ENCODE results near the gene SDCBP2.

The SDCBP2 gene

DNA sequence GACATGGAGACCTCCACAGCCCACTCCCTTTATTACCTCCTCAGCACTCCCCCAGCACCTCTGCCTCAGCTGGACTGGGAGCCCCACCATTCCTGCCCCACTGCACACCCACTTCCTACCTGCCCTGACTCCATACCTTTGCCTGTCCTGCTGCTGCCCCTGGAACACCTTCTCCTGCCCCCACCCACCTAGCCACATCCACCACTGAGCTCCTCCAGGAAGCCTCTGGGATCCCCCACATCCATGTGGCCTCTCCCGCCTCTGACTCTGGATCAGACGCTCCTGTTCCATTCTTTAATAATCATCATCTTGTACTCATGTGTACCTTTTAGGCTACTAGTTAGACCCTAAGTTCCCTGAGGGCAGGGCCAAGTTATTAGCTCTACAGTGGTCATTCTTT is 2.2 kb upstream of the SDCBP2 start:
- no peak for DNase-seq (ENCODE audit: low read depth)

DNA sequence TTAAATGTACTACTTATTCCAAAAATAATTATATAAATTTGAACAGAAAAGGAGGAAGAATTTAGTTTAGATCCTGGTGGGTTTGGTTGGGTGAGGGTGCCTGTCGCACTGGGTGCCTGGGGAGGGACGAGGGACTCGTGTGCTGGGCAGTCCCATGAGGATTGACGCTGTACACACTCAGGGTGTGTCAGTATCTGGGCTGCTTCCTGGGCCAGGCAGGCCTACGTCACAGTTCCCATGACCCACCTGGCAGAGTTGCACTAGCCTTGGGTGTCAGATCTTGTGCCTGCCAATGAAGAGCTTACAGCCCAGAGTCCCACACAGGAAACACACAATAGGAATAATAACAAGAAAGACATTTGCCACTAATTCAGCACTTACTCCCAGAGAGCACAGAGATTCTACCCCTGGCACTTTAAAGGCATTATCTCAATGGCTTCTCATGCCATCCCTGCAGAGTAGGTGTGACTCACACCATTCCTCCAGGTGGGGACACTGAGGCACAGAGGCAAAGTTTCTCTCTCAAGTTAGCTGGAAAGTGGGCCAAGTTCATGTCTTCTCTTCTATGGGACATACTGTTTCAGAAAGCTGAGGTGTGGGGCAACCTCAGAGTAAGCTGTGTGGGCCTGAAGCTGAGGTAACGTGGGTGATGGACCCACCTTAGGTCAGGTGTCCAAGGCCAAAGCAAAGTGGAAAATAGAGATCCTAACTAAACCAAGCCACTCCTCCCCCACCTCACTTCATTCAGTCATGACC is 1.3 kb upstream of the SDCBP2 start:
- no peak for DNase-seq (ENCODE audit: low read depth)

DNA sequence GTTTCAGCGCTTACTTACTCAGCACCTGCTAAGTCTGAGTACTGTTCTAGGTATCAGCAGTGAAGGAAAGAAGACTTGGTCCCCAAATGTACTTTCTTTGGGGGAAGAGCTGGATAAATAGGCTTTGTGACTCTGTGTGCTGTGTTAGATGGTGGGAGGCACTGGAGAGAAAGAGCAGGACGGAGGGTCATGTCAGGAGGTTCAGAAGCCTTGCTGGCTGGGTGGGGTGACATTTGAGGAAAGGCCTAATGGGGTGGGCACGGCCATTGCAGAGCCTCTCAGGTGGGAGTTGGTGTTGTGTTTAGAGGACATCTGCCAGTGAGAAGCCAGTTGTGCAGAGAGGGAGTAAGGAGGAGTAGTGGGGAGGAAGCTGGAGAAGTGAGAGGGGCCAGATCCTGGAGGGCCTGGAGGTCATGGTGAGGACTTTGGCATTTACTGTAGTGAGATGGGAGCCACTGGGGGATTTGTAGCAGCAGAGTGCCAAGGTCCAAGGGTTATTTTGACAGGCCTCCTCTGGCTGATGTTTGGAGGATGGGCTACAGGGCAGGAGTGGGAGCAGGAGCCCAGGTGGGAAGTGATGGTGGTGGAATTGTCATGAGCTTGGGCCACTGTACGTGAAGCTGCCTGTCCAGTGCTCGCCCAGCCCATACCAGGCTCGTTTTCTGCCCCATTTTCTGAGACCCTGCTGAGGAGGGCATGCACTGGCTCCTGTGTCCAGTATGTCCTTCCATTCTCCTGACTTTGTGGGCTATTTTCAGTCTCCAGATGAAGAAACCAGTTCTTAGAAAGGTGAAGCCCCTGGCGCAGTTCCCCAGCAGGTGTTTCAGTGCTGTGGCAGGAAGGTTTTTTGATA is 886 bp downstream of the SDCBP2 start:
- DNase-seq (ENCODE audit: low read depth) = no peak

DNA sequence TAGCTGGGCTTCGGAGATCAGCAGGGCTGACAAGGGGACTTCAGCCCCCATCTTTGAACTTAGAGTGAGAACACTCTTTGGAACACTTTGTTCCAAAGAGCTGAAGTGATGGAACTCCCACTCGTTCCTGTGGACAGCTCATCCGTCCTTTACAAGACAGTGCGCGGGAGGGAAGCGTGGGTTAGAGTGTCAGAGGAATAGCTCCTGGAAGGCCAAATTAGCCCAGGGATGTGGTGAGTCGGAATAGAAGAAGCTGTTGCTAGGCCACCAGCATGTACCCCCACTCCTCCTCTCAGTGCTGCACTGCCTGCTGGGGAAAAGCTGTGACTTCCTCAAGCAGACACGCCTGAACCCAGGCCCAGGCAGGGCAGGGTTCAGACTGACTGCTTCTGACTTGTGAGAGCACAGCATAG is 1.7 kb downstream of the SDCBP2 start:
- DNase-seq (ENCODE audit: low read depth) = no peak

DNA sequence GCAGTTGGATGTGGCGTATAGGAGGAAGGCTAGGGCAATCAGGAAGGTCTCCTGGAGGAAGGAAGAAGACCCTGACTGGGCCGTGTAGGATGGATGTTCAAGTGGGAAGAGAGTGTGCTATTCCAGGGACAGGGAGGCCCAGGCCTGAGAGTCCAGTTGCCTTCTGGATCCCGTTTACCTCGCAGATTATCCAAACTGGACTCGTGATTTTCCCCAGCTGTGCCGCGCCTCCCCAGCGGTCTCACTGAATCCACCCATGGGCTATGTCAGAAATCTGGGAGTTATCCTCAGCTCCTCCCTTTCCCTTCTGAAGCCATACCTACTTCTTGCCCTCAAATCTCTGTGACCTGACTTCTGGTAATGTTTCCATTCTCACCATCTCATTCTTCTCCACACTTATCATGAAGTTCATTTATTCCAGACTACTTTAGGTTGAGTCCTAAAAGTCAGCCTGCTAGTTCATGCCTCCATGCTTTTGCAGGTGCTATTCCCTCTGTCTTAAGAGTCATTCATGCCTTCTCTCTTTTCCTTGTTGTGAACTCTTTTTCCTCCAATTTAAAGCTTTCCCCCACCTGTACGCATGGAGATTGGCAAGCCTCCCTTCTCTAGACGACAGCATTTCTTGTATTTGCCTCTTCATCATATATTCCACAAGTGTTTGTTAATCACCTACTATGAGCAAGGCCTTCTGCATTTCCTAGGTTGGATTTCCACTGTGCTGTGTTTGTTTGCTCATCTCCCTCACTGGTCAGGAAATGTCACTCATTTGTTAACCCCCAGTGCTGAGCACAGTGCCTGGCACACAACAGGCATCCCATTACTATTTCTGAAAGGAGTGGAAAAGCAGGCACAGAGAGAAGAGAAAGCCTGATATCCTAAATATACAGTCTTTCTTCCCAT is 2.7 kb downstream of the SDCBP2 start:
- no peak for DNase-seq (ENCODE audit: low read depth)

DNA sequence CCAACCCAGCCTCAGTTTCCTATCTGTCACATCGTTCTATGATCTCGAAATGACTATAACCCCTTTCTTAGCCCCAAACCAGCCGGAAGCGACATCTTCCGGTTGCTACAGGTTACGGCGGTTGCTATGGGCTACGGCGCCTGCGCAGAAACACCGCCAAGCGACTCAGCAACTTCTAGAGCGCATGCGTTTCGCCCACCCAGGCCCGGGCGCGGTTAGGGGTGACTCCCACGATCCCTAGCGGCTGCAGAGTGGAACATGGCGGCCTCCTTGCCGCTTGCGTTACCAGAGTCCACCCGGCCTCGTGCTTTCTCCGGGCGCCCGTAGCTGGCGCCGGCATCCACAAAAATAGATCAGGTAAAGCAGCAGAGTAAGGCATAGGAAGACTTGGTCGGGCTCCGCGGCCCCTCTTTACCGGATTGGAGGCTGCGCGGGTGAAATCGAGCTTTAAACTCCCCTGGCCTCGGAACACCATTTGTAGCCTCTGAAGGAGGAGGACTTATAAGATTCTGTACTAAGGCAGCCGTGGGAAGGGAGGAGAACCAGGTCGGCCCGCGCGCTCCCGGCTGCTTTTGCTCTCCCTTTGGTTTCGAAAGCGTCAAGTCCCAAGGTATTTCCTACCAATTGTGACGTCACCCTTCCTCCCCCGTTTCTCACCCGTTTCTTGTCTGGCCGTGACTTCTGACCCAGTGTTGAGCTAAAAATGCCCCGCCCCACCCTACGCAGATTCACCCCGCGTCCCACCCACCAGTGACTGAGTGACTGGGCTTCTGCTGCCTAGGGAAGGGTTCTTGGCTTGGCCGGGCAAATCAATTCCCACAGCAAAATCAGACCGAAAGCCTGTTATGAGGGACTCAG is 3.5 kb downstream of the SDCBP2 start:
- peak; percentile 94 for DNase-seq (ENCODE audit: low read depth)

DNA sequence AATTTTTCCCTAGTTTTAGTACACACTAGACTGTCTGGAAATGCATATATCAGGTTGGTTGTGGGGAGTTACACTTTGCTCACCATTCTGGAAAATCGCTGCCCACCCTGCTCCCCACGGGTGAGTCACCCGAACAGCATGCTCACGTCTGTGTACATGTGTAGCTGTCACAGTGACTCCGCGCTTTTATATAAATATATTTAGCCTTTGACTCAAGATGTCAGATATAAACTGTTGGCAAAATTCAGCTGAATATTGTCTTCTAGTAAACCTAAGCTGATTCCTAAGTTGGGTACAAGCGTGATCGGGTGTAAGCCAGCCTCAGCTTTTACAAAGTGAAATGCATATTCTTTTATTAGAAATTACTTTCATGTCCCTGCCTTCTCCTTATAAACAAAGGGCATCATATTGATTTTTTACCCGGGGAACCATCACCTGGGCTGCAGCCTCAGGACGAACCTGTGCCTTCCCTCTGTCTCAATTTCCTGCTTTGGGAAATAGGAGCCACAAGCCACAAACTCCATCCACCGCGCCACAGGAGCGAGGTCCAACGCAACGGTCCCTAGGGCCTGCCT is 4.3 kb downstream of the SDCBP2 start:
- no peak for DNase-seq (ENCODE audit: low read depth)

DNA sequence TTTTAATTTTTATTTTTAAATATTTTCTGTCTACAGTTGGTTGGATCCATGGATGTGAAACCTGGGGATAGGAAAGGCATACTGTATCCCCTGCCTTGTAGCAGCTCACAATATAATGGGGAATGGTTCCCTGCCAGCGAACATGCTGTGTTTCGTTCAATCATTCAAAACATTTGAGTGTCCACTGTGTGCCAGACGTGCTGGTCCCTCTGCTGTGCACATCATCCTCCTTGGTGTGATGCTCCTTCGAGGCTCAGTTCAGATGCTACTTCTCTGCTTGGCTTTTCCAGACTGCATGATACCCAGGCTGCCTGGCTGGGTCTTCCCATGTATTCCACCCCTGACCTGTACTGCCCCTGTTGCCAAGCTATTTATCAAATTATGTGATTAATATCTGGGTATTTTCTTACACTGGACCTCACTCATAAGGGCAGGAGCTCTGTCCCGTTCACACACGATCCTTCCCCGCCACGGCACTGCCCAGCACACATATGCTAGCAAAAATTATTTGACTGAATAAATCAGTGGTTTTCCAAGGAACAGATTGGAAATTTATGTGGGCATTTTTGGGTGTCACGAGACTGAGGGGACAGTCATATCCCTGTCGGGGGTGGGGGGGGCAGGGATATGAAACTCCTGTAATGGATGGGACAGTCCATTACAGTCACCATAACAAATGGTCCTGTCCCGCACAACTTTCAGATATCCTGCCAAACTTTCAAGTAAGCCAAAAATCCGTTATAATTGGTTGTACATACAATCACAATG is 4.9 kb downstream of the SDCBP2 start:
- DNase-seq (ENCODE audit: low read depth) = no peak

DNA sequence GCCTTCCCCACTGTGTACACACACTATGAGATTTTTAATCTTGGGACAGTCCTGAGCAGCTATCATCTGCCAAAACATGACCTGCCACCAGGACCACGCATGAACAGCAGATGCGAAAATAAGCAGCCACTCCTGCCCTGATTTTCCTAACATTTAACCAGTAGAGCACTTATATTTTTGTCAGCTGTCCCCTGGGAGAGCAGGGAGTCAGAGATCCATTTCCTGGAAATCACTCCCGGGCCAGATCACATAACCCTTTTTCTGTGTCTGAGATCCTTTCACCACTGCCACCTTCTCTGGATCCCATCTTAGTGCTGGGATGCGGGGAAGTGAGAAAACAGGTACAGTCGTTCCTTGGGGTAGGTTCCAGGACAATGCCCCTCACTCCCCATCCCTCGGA is 5.7 kb downstream of the SDCBP2 start:
- DNase-seq (ENCODE audit: low read depth) = no peak

DNA sequence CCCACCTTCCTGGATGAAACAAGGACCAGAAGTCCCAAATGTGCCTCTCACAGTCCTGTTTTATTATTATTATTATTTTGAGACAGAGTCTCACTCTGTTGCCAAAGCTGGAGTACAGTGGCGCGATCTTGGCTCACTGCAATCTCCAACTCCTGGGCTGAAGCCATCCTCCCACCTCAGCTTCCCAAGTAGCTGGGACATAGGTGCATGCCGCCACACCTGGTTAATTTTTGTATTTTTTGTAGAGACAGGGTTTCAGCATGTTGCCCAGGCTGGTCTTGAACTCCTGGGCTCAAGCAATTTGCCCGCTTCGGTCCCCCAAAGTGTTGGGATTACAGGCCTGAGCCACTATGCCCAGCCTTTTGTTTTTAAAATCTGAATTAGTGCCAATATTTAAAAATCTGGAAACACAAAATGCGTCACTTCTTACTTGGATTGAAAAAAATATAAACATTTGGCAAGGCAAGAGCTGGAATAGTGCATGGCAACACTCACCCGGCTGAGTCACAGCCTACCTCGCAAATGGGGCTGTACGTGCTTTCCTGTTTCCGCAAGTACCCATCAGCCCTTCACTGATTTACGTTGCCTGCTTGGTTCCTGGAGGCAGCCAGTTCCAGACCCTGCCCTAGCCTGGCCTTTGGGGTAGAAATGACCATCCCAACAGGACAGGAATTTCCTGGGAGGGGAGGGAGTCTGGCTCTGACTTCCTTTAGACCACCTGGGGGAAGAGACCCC is 6.3 kb downstream of the SDCBP2 start:
- DNase-seq (ENCODE audit: low read depth) = no peak

DNA sequence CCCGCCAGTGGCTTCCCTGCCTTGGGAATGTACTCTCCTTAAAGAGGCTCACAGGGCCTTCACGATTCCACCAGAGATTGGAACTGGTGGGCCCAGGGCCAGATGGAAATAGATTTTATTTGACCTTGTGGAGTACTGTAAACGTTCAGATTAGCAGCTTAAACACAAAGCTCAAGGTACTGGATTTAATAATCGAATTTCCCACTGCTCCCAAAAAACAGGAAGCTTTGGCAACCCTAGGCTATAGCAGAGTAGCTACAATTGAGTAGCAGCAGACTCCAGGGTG is 7.3 kb downstream of the SDCBP2 start:
- no peak for DNase-seq (ENCODE audit: low read depth)

DNA sequence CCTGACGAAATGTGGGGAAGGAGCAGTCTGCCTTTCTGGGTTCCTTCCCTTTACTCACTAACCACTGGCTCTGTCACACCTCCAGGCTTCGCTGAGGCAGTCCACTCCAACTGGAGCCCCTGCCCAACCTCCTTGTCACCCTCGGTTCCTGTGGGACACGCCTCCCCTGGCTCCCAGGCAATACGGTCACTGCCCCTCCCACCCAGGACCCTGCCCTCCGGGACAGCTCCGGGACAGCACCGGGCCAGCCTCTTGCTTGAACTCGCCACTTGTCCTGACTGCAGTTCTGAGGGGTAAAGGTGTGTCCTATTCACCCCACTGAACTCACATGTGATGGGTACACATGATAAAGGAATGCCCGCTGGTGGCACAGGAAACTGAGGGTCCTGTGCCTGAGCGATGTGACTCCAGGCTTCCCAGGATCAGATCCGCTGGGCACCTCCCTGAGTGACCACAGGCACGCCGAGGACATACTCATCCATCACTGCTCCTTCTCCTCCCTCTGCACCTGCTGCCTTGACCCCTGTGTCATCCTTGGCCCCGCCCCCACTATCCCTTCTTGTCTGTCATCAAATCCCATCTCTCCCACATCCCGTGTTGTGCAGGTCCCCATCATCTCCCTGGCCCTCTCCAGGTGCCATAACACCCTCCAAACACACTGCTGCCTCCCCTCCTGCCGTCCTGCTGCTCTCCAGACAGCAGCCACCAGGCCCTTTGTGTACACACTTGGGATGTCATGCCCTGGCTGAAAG is 7.9 kb downstream of the SDCBP2 start:
- no peak for DNase-seq (ENCODE audit: low read depth)

DNA sequence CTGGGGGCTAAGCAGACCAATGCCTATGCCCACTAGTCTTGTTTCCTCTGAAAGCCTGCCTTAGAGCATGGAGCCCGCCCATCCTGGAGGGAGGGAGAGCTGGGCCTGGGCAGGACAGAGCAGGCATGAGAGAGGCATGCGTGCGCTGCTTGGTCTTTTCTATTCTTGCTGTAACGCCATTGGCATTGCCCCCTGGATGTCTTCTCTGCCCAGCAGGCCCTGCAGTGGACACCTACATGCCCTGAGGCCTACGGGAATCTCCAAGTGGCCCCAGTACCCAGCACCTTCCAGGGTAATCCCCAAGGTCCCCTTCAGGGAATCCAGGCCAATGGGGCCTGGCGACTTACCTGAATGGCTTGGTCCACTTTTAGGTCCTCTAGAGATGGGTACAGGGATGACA is 8.9 kb downstream of the SDCBP2 start:
- no peak for DNase-seq (ENCODE audit: low read depth)

DNA sequence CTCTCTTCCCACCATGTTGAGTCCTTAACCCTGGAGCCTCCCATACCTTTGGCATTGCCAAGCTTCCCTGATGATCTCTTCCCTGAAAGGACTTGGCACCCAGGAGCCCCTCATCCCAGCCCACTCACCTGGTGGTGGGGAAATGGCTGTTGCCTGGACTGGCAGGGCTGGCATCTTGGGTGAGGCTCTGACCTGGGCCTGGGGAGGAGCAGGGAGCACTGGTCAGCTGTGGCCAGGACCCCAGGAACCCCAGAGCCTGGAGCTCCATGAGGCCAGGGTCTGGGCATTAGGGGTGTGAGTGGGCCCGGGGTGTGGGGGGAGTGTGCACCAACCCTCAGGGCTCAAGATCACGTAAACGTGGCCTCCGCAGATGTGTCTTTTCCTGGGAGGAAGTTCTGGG is 9.5 kb downstream of the SDCBP2 start:
- DNase-seq (ENCODE audit: low read depth) = no peak

DNA sequence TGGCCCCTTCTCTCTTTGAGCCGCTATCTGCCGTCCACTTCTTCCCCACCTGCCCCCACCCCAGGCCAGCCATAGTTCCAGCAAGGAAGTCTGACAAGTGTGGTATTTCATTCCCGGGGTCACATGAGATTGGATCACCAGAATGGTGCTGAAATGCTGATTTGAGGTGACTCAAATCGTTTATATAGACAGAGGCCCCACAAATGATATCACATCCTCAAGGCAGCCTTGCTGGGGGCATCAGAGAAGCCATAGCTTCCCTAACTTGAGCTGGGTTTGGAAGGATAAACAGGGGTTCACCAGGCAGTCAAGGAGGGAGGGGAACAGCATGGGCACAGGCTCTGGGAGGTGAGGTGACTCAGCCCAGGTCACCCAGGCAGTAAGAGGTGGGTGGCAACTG is 9.9 kb downstream of the SDCBP2 start:
- DNase-seq (ENCODE audit: low read depth) = no peak

DNA sequence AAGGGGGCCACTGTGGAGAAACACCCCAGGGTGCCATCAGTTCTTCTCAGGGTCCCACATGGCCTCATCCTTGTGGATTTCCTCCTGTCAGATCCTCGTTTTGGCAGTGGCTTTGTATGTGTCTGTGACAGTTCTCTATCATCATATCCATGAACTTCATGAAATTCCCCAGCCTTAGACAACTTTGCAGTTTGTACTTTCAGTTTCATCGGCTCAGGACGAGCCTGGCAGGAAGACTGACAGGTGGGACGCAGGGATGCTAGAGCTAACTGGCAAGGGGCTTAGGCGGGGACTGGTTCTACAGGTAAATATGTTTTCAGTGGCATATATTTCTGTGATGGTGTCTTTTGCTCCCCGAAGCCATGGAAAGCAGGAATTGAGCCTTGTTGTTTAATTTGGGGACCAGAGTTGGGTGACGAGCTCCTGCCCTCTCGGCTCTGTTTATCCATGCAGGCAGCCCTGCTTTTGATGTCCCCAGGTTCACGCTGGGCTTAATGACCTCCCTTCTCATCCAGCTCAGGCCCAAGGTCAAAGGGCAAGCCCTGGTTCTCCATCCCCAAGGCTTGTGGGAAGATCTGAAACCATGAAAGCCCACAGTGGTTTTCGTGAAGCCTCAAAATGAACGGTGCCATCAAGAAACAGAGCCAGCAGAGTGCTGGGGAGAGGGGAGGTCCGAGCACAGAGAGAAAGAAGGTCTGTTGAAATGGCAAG is 11.2 kb downstream of the SDCBP2 start:
- no peak for DNase-seq (ENCODE audit: low read depth)

DNA sequence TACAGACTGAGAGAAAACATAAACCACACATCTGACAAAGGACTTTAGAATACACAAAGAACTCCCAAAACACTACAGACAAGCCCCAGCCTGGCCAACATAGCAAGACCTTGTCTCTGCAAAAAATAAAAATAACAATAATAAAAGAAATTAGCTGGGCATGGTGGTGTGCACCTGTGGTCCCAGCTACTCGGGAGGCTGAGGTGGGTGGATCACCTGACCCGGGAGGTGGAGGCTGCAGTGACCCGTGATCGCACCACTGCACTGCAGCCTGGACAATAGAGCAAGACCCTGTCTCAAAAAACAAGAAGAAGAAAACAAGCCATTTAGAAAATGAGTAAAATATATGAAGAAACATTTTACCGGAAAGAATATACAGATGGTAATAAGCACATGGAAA is 13.1 kb downstream of the SDCBP2 start:
- DNase-seq (ENCODE audit: low read depth) = no peak

DNA sequence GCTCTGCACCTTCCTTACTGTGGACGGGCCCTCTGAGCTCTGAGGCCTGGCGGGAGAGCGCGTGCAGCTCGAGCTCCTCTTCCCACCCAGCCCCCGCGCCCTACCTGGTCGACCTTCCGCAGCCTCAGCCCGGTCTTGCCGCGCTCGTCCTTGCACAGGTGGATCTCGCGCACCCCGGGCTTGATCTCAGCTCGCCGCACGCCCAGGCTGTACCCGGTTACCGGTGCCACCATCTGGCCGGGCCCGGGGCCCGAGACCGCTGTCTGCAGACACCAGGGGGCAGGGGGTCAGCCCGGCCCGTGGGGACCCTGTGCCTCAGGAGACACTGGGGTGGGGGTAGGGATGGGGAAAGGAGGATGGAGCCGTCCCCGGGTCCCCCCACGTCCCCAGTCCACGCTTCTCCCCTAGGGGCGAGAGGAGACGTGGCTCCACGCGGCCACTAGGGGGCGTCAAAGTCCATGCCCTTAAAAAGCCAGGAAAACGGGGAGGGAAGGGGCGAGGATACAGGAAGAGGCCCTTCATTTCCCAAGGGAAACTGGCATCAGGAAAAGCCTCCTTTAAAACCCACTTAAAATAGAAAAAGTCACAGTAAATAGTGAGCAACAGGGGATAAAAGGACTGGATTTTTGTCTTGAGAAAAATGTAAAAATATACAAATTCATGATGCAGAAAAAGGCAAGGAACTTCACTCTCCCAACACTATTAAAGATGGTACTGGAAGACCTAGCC is 15.5 kb downstream of the SDCBP2 start:
- DNase-seq (ENCODE audit: low read depth) = peak; percentile 25

All from CMK (cell line).